ENCODE results near the gene EEFSEC.

GRCh38 chr3:128146201-128146600 lies 7.1 kb upstream of the EEFSEC start:
- no peak for TF ChIP-seq CTCF (IDR thresholded peaks at IDR 0.05)
- no peak for TF ChIP-seq POLR2A (IDR thresholded peaks at IDR 0.05)

Measured in adrenal gland (tissue), 5 donors.